ENCODE data around the gene SEMA6B. TPM values are rescaled to one million over a fixed set of nuclear protein-coding genes. Genes with fewer than 3 reads are reported as not detected.

The SEMA6B gene
- total and polyA plus RNA-seq, 2 of the 4 experiments (the other 2 are of a cell fraction), result 0.18 to 0.72 TPM

GRCh38 chr19:4577020-4577782 is 17.7 kb upstream of the SEMA6B start:
- 100% methylated on average over 1 of the region's 5 CpGs; no CpG with 5 or more reads in 1 of the 2 experiments for WGBS, 2 experiments (ENCODE audit: extremely low coverage in 2 of 2, insufficient read length in 1 of 2)
- TF ChIP-seq CHD1 (IDR thresholded peaks at IDR 0.05; ENCODE audit: low read depth, low read length) (no peak), SMC3 (IDR thresholded peaks at IDR 0.05; ENCODE audit: low read depth, low read length) (no peak), MXI1 (IDR thresholded peaks at IDR 0.05; ENCODE audit: borderline replicate concordance, low read depth, low read length) (no peak), MAZ (IDR thresholded peaks at IDR 0.05; ENCODE audit: borderline replicate concordance, low read depth, low read length) (no peak), CTCF (conservative IDR thresholded peaks at IDR 0.05; ENCODE audit: low read depth, low read length) (no peak), FOS (IDR thresholded peaks at IDR 0.05; ENCODE audit: low read depth, low read length) (no peak), BHLHE40 (IDR thresholded peaks at IDR 0.05; ENCODE audit: low read depth, low read length) (no peak), POLR2A (IDR thresholded peaks at IDR 0.05; ENCODE audit: low read depth, low read length) (no peak), RAD21 (IDR thresholded peaks at IDR 0.05; ENCODE audit: low read length) (no peak), NFE2L2 (IDR thresholded peaks at IDR 0.05; ENCODE audit: low read depth, low read length) (no peak), RCOR1 (IDR thresholded peaks at IDR 0.05; ENCODE audit: insufficient replicate concordance, low read length) (no peak)
- peak overlapping the region; percentile 48; the same call in 1 of the 2 replicates for H2BK20ac ChIP-seq (ENCODE audit: low read depth, low read length)

More at GRCh38 chr19:4577020-4577782, 17.7 kb upstream of the SEMA6B start:
- dilution Hi-C loops (cut with HindIII; ENCODE audit: low sequenced_read_pairs, unreplicated experiment), result no loop called here
- Histone ChIP-seq H3K18ac (ENCODE audit: low read depth, low read length) (no peak overlapping the region), H3K27me3 (ENCODE audit: control insufficient read depth, insufficient read depth, low read length) (peaks cover 30% of the 10 kb centered on the region), H3K4ac (ENCODE audit: low read depth, low read length) (peak overlapping the region; percentile 72; the same call in 1 of the 2 replicates), H2BK5ac (ENCODE audit: low read depth, low read length, poor library complexity, severe bottlenecking) (no peak overlapping the region), H3K36me3 (ENCODE audit: control insufficient read depth, insufficient read depth, low read length) (no peaks in the 10 kb centered on the region), H3K9me3 (ENCODE audit: control insufficient read depth, insufficient read depth, low read length) (no peaks in the 10 kb centered on the region), H3K9me1 (ENCODE audit: insufficient read depth, low read length) (peaks cover 5% of the 10 kb centered on the region; the same call in 1 of the 2 replicates), H2BK15ac (ENCODE audit: low read depth, low read length) (no peak overlapping the region), H3K4me3 (ENCODE audit: insufficient read depth, low read depth, low read length) (no peak overlapping the region), H2BK120ac (ENCODE audit: low read depth, low read length) (peak overlapping the region; percentile 49), H3K79me1 (ENCODE audit: low read depth in 1 of 2, low read length in 2 of 2) (no peaks in the 10 kb centered on the region), H3K14ac (replicated peaks; ENCODE audit: low read depth, low read length) (no peak overlapping the region), H3K4me1 (ENCODE audit: control insufficient read depth, insufficient read depth, low read length) (peaks cover 9% of the 10 kb centered on the region), H3K23ac (ENCODE audit: low read depth, low read length) (no peak overlapping the region; the same call in 1 of the 2 replicates), H4K91ac (ENCODE audit: insufficient read depth, low read depth, low read length) (no peak overlapping the region), H2AK5ac (ENCODE audit: low read depth, low read length) (peak overlapping the region; percentile 63; the same call in 1 of the 2 replicates), H2AFZ (replicated peaks; ENCODE audit: low read length, poor library complexity) (peak overlapping the region; percentile 77), H3K9ac (ENCODE audit: low read depth, low read length) (no peak overlapping the region), H4K8ac (ENCODE audit: low read depth in 2 of 2, low read length in 2 of 2) (peak overlapping the region in 1 of 2 experiments; percentile 48; a peak in 1 of 4 replicates), H4K20me1 (ENCODE audit: insufficient read depth, low read length) (no peaks in the 10 kb centered on the region), H2AK9ac (replicated peaks; ENCODE audit: low read depth, low read length, poor library complexity) (peak overlapping the region; percentile 51), H3K4me2 (ENCODE audit: low read depth, low read length) (no peak overlapping the region), H4K5ac (ENCODE audit: low read depth, low read length) (no peak overlapping the region), H3K56ac (ENCODE audit: extremely low read depth, insufficient read depth, low read length) (no peak overlapping the region), H3K27ac (ENCODE audit: insufficient read depth, low read length) (no peak overlapping the region)
- DNase-seq (no peak), ATAC-seq (ENCODE audit: low read depth) (no peak)
- intact Hi-C loops (cut with micrococcal nuclease), result no loop called here
- ChIA-PET POLR2A (ENCODE audit: unreplicated experiment) (no interaction called here), CTCF (interaction anchor here (1.0 to 1.2 kb wide), 3 partner anchors 56 to 60 kb away, joined by 3 read pairs; no protein-coding TSS in a partner anchor)
- in situ Hi-C loops (cut with MboI; ENCODE audit: low sequenced_read_pairs), result loop anchor here (5.0 kb wide), 1 partner anchor 60 kb away; the partner anchor contains the start of gene TNFAIP8L1
- BruUV-seq (replicated peaks), result no TSS peak
